22Rv1 (cell line): ENCODE results near the gene XXYLT1.
"Not testable (repeated sequence)": the region's sequence is repeated elsewhere in the genome, so short reads cannot be mapped to it uniquely, and the experiment has no call there.

Source experiments
- H3K27ac ChIP-seq: fragments of 450-650 bp; 2 replicates; pipeline ENCODE4 v1.5.1; 2017
- CTCF ChIP-seq: fragments of 450-650 bp; IDR thresholded peaks from 2 replicates; pipeline ENCODE4 v1.5.1; 2017; ENCODE audit warnings: mild to moderate bottlenecking
- ZFX ChIP-seq: fragments of 450-650 bp; IDR thresholded peaks from 2 replicates; pipeline ENCODE4 v1.6.1; 2017; ENCODE audit warnings: antibody characterized with exemption, borderline replicate concordance

The XXYLT1 gene

DNA sequence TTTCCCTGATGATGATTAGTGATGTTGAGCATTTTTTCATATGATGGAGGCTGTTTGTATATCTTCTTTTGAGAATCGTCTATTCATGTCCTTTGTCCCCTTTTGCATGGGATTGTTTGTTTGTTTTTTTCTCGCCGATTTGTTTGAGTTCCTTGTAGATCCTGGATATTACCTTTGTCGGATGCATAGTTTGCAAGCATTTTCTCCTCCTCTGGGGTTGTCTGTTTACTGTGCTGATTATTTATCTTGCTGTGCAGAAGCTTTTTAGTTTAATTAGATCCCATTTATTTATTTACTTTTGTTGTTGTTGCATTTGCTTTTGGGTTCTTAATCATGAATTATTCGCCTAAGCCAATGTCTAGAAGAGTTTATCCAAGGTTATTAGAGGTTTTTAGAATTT is 232.8 kb downstream of the XXYLT1 start:
- TF ChIP-seq CTCF, result no peak
- no peak for TF ChIP-seq ZFX
- H3K27ac ChIP-seq, result no peak overlapping the region

GRCh38 chr3:195037586-195037985 is 233.4 kb downstream of the XXYLT1 start:
- not testable (repeated sequence) for H3K27ac ChIP-seq

DNA sequence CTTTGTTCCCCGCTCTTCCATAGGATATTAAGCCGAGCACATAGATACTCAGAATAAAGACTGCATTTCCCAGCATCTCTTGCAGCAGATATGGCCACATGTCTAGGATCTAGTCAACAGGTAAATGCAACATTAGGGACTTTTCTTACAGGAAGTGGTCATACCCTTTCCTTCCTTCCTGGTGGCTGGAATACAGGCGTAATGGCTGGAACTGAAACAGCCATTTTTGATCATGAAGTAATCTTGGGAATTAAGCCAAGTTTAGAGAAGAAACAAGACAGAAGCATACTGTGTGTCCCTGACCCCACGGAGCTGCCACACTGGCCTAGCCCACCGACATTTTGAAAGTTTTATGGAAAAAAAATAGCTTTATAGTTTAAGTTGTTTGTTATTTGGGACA is 234.0 kb downstream of the XXYLT1 start:
- no peak overlapping the region for H3K27ac ChIP-seq

GRCh38 chr3:195036574-195036973 is 234.4 kb downstream of the XXYLT1 start:
- H3K27ac ChIP-seq, result no peak overlapping the region
- TF ChIP-seq CTCF (no peak), ZFX (no peak)

More for the DNA sequence above, 234.0 kb downstream of the XXYLT1 start:
- no peak for TF ChIP-seq ZFX
- TF ChIP-seq CTCF, result no peak

- no peak overlapping the region for H3K27ac ChIP-seq
- TF ChIP-seq CTCF (no peak), ZFX (no peak)
Measured at GRCh38 chr3:195036203-195036505, 234.8 kb downstream of the XXYLT1 start.

GRCh38 chr3:195035345-195036202 is 235.4 kb downstream of the XXYLT1 start:
- TF ChIP-seq CTCF, result no peak; the same call in 1 of the 2 replicates
- no peak for TF ChIP-seq ZFX
- no peak overlapping the region for H3K27ac ChIP-seq

DNA sequence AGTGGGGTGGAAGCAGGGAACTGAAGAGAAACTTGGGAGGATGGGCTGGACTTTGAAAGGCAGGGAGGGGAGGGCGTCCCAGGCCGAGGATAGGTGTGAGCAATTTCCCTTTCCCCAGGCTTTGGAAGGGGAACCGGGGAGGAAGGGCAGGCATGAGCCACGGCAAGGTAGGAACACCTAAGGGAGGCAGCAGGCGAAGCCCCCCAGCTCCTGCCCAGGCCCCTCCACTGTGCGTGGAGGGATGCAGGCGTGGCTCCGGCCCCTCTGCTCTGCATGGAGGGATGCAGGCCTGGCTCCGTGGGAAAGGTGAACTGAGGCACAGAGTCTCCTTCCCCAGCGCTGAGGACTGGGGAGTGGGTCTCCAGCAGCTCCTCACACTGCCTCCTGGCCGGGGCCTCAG is 236.4 kb downstream of the XXYLT1 start:
- TF ChIP-seq CTCF (no peak), ZFX (no peak)
- no peak overlapping the region for H3K27ac ChIP-seq

GRCh38 chr3:195034101-195034500 is 236.9 kb downstream of the XXYLT1 start:
- TF ChIP-seq CTCF (no peak), ZFX (no peak)
- no peak overlapping the region for H3K27ac ChIP-seq
